HG03280 (cell line): Measurements from ENCODE around the gene SLC9B2.

ENCODE experiments used
- ATAC-seq: cut with Tn5 transposase; IDR thresholded peaks from one replicate; pipeline ENCODE4 v1.9.1; 2021; ENCODE audit warnings: mild to moderate bottlenecking, moderate library complexity; ENCODE audit not compliant: unreplicated experiment

Gene SLC9B2

DNA sequence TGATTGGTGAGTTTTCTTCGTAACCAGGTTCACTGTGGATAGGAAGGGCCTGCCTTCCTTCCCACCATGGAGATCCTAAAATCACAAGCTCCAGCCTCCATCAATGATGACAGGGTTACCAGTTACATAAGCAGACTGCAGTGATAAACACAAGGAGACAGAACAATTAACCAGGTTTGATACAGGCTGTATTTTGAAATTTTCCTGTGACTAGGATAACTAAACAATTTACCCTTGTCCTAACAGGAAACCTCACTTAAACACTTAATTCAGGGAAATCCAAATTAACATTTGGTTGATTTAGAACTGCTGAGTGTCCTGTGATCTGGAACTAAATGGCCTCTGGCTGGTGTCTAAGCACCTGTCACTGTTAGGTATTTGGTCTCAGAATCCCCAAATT is 3.1 kb upstream of the SLC9B2 start:
- ATAC-seq: no peak

- ATAC-seq: peak; percentile 56
Measured at GRCh38 chr4:103075894-103076746, 441 bp downstream of the SLC9B2 start.

DNA sequence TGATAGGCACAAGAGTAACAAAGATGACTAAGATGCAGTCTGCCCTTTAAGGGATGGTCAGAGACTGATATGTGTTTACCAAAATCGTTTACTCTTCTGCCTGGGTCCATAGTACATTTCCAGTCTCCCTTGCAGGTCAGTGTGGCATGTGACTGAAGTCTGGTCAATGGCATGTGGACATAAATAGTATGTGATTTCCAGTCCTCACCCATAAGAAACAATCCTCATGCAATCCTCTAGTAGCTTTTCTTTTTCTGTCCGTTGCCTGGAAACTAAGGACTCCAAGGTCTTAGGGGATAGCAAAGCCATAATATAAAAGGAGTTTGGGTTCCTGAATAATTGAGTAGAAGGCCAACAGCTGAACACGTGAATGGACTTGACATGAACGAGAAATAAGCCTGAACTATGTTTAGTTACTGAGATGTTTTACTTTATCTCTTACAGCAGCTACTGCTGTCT is 1.1 kb downstream of the SLC9B2 start:
- no peak for ATAC-seq

DNA sequence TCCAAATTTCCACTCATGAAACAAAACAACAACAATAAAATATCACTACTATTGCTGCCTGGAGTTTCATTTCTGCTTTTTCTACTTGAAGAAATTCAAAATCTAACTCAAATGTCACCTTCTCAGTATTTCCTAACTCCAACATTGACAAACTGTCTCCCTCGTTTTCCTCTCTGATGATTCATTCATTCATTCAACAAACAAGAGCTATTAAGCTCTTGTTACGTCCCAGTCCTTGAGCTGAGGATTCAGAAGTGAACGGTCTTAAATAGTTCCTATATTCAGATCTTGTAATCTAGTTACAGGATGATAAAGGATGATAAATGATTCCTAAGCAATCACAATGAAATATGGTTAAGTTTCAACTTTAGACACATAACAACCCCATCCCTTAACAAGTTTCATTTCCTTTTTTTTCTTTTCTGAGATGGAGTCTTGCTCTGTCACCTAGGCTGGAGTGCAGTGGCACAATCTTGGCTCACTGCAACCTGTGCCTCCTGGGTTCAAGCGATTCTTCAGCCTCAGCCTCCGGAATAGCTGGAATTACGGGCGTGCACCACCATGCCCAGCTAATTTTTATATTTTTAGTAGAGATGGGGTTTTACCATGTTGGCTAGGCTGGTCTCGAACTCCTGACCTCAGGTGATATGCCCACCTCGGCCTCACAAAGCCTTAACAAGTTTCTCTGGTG is 1.7 kb downstream of the SLC9B2 start:
- ATAC-seq: peak; percentile 26

DNA sequence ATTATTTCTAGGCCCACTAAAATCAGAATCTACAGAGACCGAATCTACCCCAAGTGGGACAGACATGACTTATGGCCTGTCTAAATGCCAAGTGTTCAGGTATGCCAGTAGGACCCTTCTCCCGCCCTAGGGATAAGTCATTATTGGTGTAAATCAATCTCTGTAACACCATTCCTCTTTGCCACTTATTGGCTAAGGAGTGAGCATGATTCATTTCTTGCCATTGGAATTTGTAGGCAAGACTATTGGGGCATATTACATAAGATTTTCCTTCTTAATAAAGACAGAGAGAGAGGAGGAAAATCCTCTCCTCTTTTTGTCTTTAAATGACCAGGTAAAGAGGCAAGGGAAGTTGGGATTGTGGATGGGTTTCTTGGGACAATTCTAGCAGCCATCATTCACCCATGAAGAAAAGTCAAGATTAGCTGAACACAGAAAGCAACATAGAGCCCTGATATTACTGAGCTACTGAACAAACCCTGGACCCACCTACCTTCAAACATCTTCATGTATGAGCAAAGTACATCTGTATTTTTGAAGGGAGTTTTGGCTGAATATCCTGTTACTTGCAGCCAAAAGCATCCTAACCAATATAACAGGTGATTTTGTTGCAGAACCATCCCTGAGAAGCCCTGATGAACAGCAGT is 2.6 kb downstream of the SLC9B2 start:
- no peak for ATAC-seq

- no peak for ATAC-seq
Measured at GRCh38 chr4:103067841-103068547, 8.6 kb downstream of the SLC9B2 start.

- ATAC-seq: no peak
Measured at GRCh38 chr4:103060453-103061148, 16.0 kb downstream of the SLC9B2 start.

GRCh38 chr4:103054030-103054429 is 22.5 kb downstream of the SLC9B2 start:
- ATAC-seq: no peak

- no peak for ATAC-seq
Measured at GRCh38 chr4:103052779-103053178, 23.8 kb downstream of the SLC9B2 start.

DNA sequence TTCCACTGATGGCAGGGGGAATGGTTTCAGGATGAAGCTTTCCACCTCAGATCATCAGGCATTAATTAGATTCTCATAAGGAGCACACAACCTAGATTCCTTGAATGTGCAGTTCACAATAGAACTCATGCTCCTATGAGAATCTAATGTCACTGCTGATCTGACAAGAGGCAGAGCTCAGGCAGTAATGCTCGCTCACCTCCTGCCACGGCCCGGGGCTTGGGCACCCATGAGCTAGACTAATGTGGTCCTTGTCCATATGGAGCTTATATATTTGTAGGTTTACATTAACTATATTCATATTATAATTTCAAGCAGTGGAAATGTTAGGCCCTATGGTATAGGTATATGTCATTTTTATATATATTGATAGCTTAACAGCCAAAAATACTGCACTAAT is 24.4 kb downstream of the SLC9B2 start:
- ATAC-seq: no peak

DNA sequence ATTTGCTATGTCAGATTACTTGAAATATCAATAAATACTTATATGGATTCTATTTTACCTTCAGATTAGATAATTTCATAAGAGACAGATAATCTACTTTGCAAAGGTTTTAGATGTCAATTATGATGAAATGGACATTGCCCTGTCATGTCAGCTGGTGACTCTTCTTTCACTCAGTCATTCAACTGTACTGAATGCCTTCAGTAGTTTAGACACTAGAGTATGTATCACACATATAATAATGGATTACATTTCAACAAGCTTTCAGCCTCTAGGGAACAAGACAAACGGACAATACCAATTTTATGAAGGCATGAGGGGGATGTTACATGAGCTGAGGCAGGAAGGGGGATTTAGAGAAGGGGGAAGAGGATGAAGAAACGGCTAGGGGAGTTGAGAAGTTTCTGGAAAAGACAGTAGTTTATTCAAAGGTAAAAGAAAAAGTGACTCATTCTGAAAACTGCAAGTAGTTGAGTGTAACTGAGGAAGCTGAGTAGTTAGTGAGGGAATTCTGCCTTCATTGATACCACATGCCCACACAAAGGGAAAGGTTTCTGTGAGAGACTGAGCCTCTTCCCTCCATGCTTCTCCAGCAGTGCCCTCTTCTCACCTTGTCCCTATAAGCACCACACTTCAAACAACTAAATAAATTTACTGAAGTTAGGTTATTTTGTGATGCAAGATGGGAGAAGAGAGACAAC is 25.7 kb downstream of the SLC9B2 start:
- no peak for ATAC-seq

DNA sequence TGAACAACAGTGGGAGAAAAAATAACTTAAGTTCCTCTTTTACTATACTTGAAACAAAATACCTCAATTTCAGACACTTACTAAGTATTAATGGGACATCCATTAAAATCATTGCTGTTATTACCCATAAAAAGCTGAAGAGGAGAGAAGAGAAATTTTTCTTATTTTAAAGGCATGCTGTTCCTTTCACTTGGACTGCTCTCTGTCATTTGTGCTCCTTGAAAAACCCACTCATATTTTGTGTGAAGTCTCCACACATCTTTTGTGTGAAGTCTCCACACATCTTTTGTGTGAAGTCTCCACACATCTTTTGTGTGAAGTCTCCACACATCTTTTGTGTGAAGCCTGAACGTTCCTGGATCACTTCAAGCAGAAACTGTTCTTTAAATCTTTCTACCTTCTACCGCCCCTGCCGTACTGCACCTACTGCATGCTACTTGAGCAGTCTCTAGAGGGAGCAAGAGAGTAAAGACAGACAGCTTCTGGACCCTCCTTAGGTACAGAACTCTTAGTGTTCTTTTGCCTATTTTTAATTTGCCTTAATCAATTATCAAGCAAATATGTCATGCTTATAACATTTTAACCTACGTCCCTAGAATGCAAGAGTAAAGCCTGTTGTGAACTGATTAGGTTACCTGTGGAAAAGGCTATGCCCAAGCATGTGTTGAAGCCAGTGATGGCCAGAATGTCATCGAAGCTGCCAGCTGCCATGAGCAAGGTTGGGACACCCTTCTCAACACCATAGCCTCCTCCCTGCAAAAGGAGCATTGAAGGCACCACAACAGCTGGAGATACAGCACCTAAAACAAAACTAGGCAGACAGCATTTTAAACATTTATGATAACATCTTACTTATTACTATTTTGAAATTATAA is 29.9 kb downstream of the SLC9B2 start:
- ATAC-seq: peak; percentile 99

DNA sequence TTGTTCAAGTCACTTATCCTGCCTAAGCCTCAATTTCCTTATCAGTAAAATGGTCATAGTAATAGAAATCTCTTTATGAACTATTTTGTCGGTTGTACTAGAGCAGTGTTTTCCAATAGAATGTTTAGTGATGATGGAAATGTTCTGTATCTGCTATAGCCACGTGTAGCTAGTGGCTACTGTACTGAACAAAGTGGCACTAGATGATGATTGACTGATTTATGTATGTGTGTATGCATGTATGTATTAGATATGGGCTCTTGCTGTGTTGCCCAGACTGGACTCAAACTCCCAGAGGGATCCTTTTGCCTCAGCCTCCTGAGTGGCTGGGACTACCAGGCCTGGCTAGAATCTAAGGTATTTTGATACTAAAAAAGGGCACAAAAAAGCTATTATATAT is 32.4 kb downstream of the SLC9B2 start:
- no peak for ATAC-seq

DNA sequence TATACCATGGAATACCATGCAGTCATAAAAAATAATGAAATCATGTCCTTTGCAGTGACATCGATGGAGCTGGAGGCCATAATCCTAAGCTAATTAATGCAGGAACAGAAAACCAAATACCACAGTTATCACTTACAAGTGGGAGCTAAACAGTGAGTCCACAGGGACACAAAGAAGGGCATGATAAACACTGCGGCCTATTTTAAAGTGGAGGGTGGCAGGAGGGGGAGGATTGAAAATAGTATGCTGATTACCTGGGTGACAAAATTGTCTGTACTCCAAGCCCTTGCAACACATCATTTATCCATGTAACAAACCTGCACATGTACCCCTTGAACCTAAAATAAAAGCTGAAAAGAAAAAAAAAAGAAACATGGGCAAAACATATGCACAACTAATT is 40.4 kb downstream of the SLC9B2 start:
- no peak for ATAC-seq

- ATAC-seq: no peak
Measured at GRCh38 chr4:103032574-103032973, 44.0 kb downstream of the SLC9B2 start.

DNA sequence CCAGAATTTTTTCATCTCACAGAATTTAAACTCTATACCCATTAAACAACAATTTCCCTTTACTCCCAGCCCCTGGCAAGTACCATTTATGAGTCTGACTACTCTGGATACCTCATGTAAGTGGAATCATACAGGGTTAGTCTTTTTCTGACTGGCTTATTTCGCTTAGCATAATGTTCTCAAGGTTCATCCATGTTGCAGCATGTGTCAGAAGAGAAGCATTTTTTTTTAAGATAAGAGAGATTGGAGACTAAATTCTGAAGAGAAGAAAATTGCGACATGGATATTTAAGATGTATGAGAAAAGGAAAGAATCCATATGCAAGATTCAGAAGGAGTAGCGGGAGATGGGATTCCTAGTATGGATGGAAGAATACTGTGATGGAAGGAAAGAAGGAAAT is 45.8 kb downstream of the SLC9B2 start:
- ATAC-seq: no peak

DNA sequence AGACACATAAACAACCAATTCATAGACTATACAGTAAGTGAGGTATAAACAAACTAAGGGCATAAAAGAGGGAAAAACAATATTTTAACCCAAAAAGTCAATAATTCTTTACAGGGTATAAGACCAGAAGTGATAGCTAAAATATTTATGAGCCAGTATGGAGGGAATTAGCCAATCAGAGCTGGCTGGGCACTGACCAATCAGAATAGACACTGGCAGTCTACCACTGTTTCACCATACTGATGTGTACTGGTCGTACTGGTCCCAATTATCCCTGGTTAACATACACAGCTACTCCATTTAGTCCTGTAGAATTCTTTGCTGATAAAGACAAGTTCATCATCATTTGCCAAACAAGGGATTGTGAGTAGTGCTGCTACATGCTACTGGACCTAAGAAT is 47.3 kb downstream of the SLC9B2 start:
- ATAC-seq: no peak

DNA sequence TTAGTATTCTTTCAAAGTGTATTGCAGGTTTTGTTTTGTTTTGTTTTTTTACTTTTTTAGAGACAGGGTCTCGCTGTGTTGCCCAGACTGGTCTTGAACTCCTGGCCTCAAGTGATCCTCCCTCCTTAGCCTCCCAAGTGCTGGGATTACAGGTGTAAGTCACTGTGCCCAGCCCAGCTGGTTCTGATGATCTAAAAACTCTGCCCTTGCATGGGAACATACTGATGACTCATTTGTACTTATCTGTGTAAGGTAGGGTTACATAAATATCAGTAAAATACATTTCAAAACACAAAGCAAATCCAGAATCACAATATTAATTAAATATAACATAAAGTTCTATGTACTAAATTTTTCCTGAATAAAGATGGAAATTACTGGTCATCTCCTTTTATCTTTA is 49.7 kb downstream of the SLC9B2 start:
- ATAC-seq: no peak

- no peak for ATAC-seq
Measured at GRCh38 chr4:103024996-103025395, 51.6 kb downstream of the SLC9B2 start.
